ENCODE results near the gene LSM14A. TPM values are rescaled to one million over a fixed set of nuclear protein-coding genes. Genes with fewer than 3 reads are reported as not detected.

The LSM14A gene
- total RNA-seq, 1 donor from 2014 or later = 86.3 TPM

DNA sequence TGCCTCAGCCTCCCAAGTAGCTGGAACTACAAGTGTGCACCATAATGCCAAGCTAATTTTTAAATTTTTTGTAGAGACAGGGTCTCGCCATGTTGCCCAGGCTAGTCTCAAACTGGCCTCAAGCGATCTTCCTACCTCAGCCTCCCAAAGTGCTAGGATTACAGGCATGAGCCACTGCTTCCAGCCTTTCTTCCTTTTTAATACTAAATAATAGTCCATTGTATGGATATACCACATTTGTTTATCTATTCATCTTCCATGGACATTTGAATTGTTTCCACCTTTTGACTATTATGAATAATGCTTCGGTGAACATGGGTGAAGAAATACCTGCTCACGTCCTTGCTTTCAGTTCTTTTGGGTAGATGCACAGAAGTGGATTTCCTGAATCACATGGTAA is 106.5 kb downstream of the LSM14A start:
- DNase-seq (ENCODE audit: extremely low read depth, low read depth, low spot score) = no peak

Other genes with a start within 250 kb of the LSM14A start
- 35.5 and 43.9 TPM in 2 replicates for gene GARRE1, start 82.0 kb downstream of the LSM14A start, total RNA-seq
- gene GPI, start 192.7 kb downstream of the LSM14A start, total RNA-seq = 291 and 335 TPM in 2 replicates
- 11.7 and 15.2 TPM in 2 replicates for gene PDCD2L, start 231.9 kb downstream of the LSM14A start, total RNA-seq

Measured in glomerular endothelial cell (primary cell).